OCI-LY3 (cell line): ENCODE results near the gene SREBF1.

Experiments
- H2AFZ ChIP-seq: fragments of 200-600, 300-600 bp; shearing (Covaris generic); 2 replicates; pipeline ENCODE4 v1.6.0; 2014; ENCODE audit warnings: antibody characterized with exemption, low read depth, low read length
- H3K27ac ChIP-seq: fragments of 200-600, 300-600 bp; sonication (generic); 2 replicates; pipeline ENCODE4 v1.5.1; 2014; ENCODE audit warnings: mild to moderate bottlenecking, low read length, moderate library complexity, mixed read lengths
- H3K27me3 ChIP-seq: fragments of 200-600, 300-600 bp; sonication (generic); 2 replicates; pipeline ENCODE4 v1.6.1; 2014; ENCODE audit warnings: low read depth, low read length, mixed read lengths
- H3K36me3 ChIP-seq: fragments of 200-600, 300-600 bp; sonication (generic); replicated peaks from 2 replicates; pipeline ENCODE3; 2014; ENCODE audit warnings: low read depth, low read length, mixed read lengths
- H3K4me1 ChIP-seq: fragments of 300-600, 200-600 bp; sonication (generic); 2 replicates; pipeline ENCODE4 v1.6.1; 2014; ENCODE audit warnings: low read length, mixed read lengths
- H3K4me2 ChIP-seq: fragments of 200-600, 300-600 bp; sonication (generic); 2 replicates; pipeline ENCODE4 v1.6.1; 2014; ENCODE audit warnings: low read length, mixed read lengths
- H3K4me3 ChIP-seq: fragments of 300-600, 200-600 bp; sonication (generic); 2 replicates; pipeline ENCODE4 v1.5.1; 2014; ENCODE audit warnings: antibody characterized with exemption, mild to moderate bottlenecking, low read length, moderate library complexity
- H3K79me2 ChIP-seq: fragments of 300-600, 200-600 bp; shearing (Covaris generic); 2 replicates; pipeline ENCODE4 v1.6.1; 2014; ENCODE audit warnings: mild to moderate bottlenecking, low read length, mixed read lengths
- H3K9ac ChIP-seq: fragments of 300-600, 200-600 bp; shearing (Covaris generic); 2 replicates; pipeline ENCODE4 v1.6.0; 2014; ENCODE audit warnings: mild to moderate bottlenecking, low read length, moderate library complexity
- H3K9me3 ChIP-seq: fragments of 200-600, 300-600 bp; shearing (Covaris generic); 2 replicates; pipeline ENCODE4 v1.6.1; 2014; ENCODE audit warnings: low read length, mixed read lengths; ENCODE audit not compliant: insufficient read depth
- H4K20me1 ChIP-seq: fragments of 200-600, 300-600 bp; sonication (generic); 2 replicates; pipeline ENCODE4 v1.6.1; 2016; ENCODE audit warnings: low read length, mixed read lengths; ENCODE audit not compliant: insufficient read depth
- CTCF ChIP-seq: fragments of 200-600, 300-600 bp; sonication (generic); IDR thresholded peaks from 2 replicates; pipeline ENCODE4 v1.5.1; 2014; ENCODE audit warnings: antibody characterized with exemption, low read length, low read depth
- EZH2phosphoT487 ChIP-seq: fragments of 200-600 bp; shearing (Covaris generic); IDR thresholded peaks from 2 replicates; pipeline ENCODE4 v1.6.1; 2018; ENCODE audit warnings: antibody characterized with exemption, mixed run types, low read depth

The SREBF1 gene

GRCh38 chr17:17845046-17845775, 8.4 kb upstream of the SREBF1 start:
- H3K79me2 ChIP-seq: no peaks in the 10 kb centered on the region
- no peaks in the 10 kb centered on the region for H4K20me1 ChIP-seq
- H3K27ac ChIP-seq: no peak overlapping the region
- H3K4me2 ChIP-seq: no peak overlapping the region
- H3K4me3 ChIP-seq: no peak overlapping the region
- no peaks in the 10 kb centered on the region for H3K9me3 ChIP-seq
- H2AFZ ChIP-seq: no peak overlapping the region
- TF ChIP-seq CTCF (no peak), EZH2phosphoT487 (no peak)
- H3K36me3 ChIP-seq: no peaks in the 10 kb centered on the region
- no peaks in the 10 kb centered on the region for H3K27me3 ChIP-seq
- peaks cover 17% of the 10 kb centered on the region for H3K4me1 ChIP-seq
- H3K9ac ChIP-seq: no peak overlapping the region

- H3K27ac ChIP-seq: no peak overlapping the region
- H3K9me3 ChIP-seq: no peaks in the 10 kb centered on the region
- no peak overlapping the region for H3K4me3 ChIP-seq
- no peaks in the 10 kb centered on the region for H4K20me1 ChIP-seq
- H3K4me2 ChIP-seq: no peak overlapping the region
- H3K9ac ChIP-seq: no peak overlapping the region
- H3K27me3 ChIP-seq: no peaks in the 10 kb centered on the region
- peaks cover 12% of the 10 kb centered on the region for H3K4me1 ChIP-seq
- no peaks in the 10 kb centered on the region for H3K79me2 ChIP-seq
- TF ChIP-seq EZH2phosphoT487 (no peak), CTCF (no peak)
- H3K36me3 ChIP-seq: no peaks in the 10 kb centered on the region
- no peak overlapping the region for H2AFZ ChIP-seq
Observed at GRCh38 chr17:17844500-17844899, 7.7 kb upstream of the SREBF1 start.

- no peak overlapping the region for H3K4me2 ChIP-seq
- TF ChIP-seq CTCF: no peak
- no peak for TF ChIP-seq EZH2phosphoT487
- no peak overlapping the region for H3K9ac ChIP-seq
- no peaks in the 10 kb centered on the region for H3K9me3 ChIP-seq
- no peak overlapping the region for H2AFZ ChIP-seq
- H3K79me2 ChIP-seq: no peaks in the 10 kb centered on the region
- no peak overlapping the region for H3K27ac ChIP-seq
- no peaks in the 10 kb centered on the region for H4K20me1 ChIP-seq
- H3K27me3 ChIP-seq: no peaks in the 10 kb centered on the region
- H3K4me1 ChIP-seq: peaks cover 13% of the 10 kb centered on the region; the same call in 1 of the 2 replicates
- H3K36me3 ChIP-seq: no peaks in the 10 kb centered on the region
- no peak overlapping the region for H3K4me3 ChIP-seq
Observed at GRCh38 chr17:17844079-17844478, 7.3 kb upstream of the SREBF1 start.

- H3K79me2 ChIP-seq: no peaks in the 10 kb centered on the region
- no peak overlapping the region for H3K4me2 ChIP-seq
- H2AFZ ChIP-seq: no peak overlapping the region
- no peaks in the 10 kb centered on the region for H3K36me3 ChIP-seq
- H3K27me3 ChIP-seq: no peaks in the 10 kb centered on the region
- no peak overlapping the region for H3K9ac ChIP-seq
- H3K4me3 ChIP-seq: no peak overlapping the region
- H3K27ac ChIP-seq: no peak overlapping the region
- TF ChIP-seq CTCF (no peak), EZH2phosphoT487 (no peak)
- H3K4me1 ChIP-seq: peaks cover 19% of the 10 kb centered on the region; the same call in 1 of the 2 replicates
- no peaks in the 10 kb centered on the region for H4K20me1 ChIP-seq
- H3K9me3 ChIP-seq: no peaks in the 10 kb centered on the region
Observed at GRCh38 chr17:17843096-17843495, 6.3 kb upstream of the SREBF1 start.
